BLaER1 (cell line): ENCODE data around the gene MTG1.

Source experiments
- H3K27ac ChIP-seq: shearing (Covaris generic); formaldehyde crosslinking; 2 replicates; pipeline ENCODE4 v1.8.1; 2022
- H3K27me3 ChIP-seq: shearing (Covaris generic); formaldehyde crosslinking; 2 replicates; pipeline ENCODE4 v1.8.1; 2022
- H3K36me3 ChIP-seq: shearing (Covaris generic); formaldehyde crosslinking; 2 replicates; pipeline ENCODE4 v1.8.1; 2022
- H3K4me1 ChIP-seq: shearing (Covaris generic); formaldehyde crosslinking; 2 replicates; pipeline ENCODE4 v1.8.1; 2022
- H3K4me2 ChIP-seq: shearing (Covaris generic); formaldehyde crosslinking; 2 replicates; pipeline ENCODE4 v1.8.1; 2022
- H3K4me3 ChIP-seq: shearing (Covaris generic); formaldehyde crosslinking; 2 replicates; pipeline ENCODE4 v1.8.1; 2022
- H3K9ac ChIP-seq: shearing (Covaris generic); formaldehyde crosslinking; 2 replicates; pipeline ENCODE4 v1.8.1; 2022
- H3K9me3 ChIP-seq: shearing (Covaris generic); formaldehyde crosslinking; 2 replicates; pipeline ENCODE4 v1.8.1; 2022
- H4K20me1 ChIP-seq: shearing (Covaris generic); formaldehyde crosslinking; 2 replicates; pipeline ENCODE4 v1.8.1; 2022
- Cebpa-rat ChIP-seq: shearing (Covaris generic); IDR thresholded peaks from 2 replicates; pipeline ENCODE4 v1.8.1; 2022

The MTG1 gene

GRCh38 chr10:133457100-133457841, 63.3 kb downstream of the MTG1 start:
- Histone ChIP-seq H3K36me3 (no peaks in the 10 kb centered on the region), H3K27me3 (no peaks in the 10 kb centered on the region), H3K9me3 (no peaks in the 10 kb centered on the region), H3K4me3 (no peak overlapping the region), H4K20me1 (no peaks in the 10 kb centered on the region), H3K4me2 (no peak overlapping the region), H3K4me1 (0 out of 2 replicates have a peak, but pooled peaks cover 5% of the 10 kb centered on the region), H3K27ac (no peak overlapping the region), H3K9ac (no peak overlapping the region)
- TF ChIP-seq Cebpa-rat = no peak

GRCh38 chr10:133458021-133458709, 64.2 kb downstream of the MTG1 start:
- Histone ChIP-seq H3K9ac (no peak overlapping the region), H3K4me3 (no peak overlapping the region), H3K9me3 (no peaks in the 10 kb centered on the region), H3K36me3 (no peaks in the 10 kb centered on the region), H4K20me1 (no peaks in the 10 kb centered on the region), H3K4me1 (0 out of 2 replicates have a peak, but pooled peaks cover 5% of the 10 kb centered on the region), H3K27me3 (no peaks in the 10 kb centered on the region), H3K27ac (no peak overlapping the region), H3K4me2 (no peak overlapping the region)
- TF ChIP-seq Cebpa-rat = no peak

- no peak for TF ChIP-seq Cebpa-rat
- no peaks in the 10 kb centered on the region for H3K36me3 ChIP-seq
- no peaks in the 10 kb centered on the region for H4K20me1 ChIP-seq
- H3K27me3 ChIP-seq = no peaks in the 10 kb centered on the region
- no peak overlapping the region for H3K4me3 ChIP-seq
- 0 out of 2 replicates have a peak, but pooled peaks cover 5% of the 10 kb centered on the region for H3K4me1 ChIP-seq
- H3K27ac ChIP-seq = no peak overlapping the region
- no peak overlapping the region for H3K9ac ChIP-seq
- H3K4me2 ChIP-seq = no peak overlapping the region
- no peaks in the 10 kb centered on the region for H3K9me3 ChIP-seq
These were observed 64.9 kb downstream of the MTG1 start for GRCh38 chr10:133458710-133459453.

- Histone ChIP-seq H3K4me2 (no peak overlapping the region), H3K36me3 (no peaks in the 10 kb centered on the region), H3K27me3 (no peaks in the 10 kb centered on the region), H4K20me1 (no peaks in the 10 kb centered on the region), H3K9me3 (no peaks in the 10 kb centered on the region), H3K27ac (no peak overlapping the region), H3K4me1 (0 out of 2 replicates have a peak, but pooled peaks cover 5% of the 10 kb centered on the region), H3K9ac (no peak overlapping the region), H3K4me3 (no peak overlapping the region)
- no peak for TF ChIP-seq Cebpa-rat
These were observed 65.7 kb downstream of the MTG1 start for GRCh38 chr10:133459454-133460207.

GRCh38 chr10:133460208-133460769, 66.3 kb downstream of the MTG1 start:
- H3K4me3 ChIP-seq = no peak overlapping the region
- no peak overlapping the region for H3K27ac ChIP-seq
- H4K20me1 ChIP-seq = no peaks in the 10 kb centered on the region
- H3K4me2 ChIP-seq = no peak overlapping the region
- H3K27me3 ChIP-seq = no peaks in the 10 kb centered on the region
- H3K9me3 ChIP-seq = no peaks in the 10 kb centered on the region
- no peak for TF ChIP-seq Cebpa-rat
- no peak overlapping the region for H3K9ac ChIP-seq
- H3K4me1 ChIP-seq = 0 out of 2 replicates have a peak, but pooled peaks cover 2% of the 10 kb centered on the region
- H3K36me3 ChIP-seq = no peaks in the 10 kb centered on the region

GRCh38 chr10:133461027-133461426, 67.1 kb downstream of the MTG1 start:
- Histone ChIP-seq H3K4me2 (no peak overlapping the region), H3K4me3 (no peak overlapping the region), H3K27me3 (no peaks in the 10 kb centered on the region), H3K4me1 (no peaks in the 10 kb centered on the region), H3K9me3 (no peaks in the 10 kb centered on the region), H3K36me3 (no peaks in the 10 kb centered on the region), H3K9ac (no peak overlapping the region), H4K20me1 (no peaks in the 10 kb centered on the region), H3K27ac (no peak overlapping the region)
- TF ChIP-seq Cebpa-rat = no peak

GRCh38 chr10:133461841-133462240, 67.9 kb downstream of the MTG1 start:
- Histone ChIP-seq H3K4me3 (no peak overlapping the region), H3K4me2 (no peak overlapping the region), H3K27ac (no peak overlapping the region), H3K9ac (no peak overlapping the region), H3K9me3 (no peaks in the 10 kb centered on the region), H3K36me3 (no peaks in the 10 kb centered on the region), H3K4me1 (no peaks in the 10 kb centered on the region), H4K20me1 (no peaks in the 10 kb centered on the region), H3K27me3 (no peaks in the 10 kb centered on the region)
- TF ChIP-seq Cebpa-rat = no peak

GRCh38 chr10:133462512-133463305, 68.8 kb downstream of the MTG1 start:
- TF ChIP-seq Cebpa-rat = no peak
- Histone ChIP-seq H3K4me3 (no peak overlapping the region), H3K4me1 (no peaks in the 10 kb centered on the region), H4K20me1 (no peaks in the 10 kb centered on the region), H3K9me3 (no peaks in the 10 kb centered on the region), H3K9ac (no peak overlapping the region), H3K27me3 (no peaks in the 10 kb centered on the region), H3K4me2 (no peak overlapping the region), H3K27ac (no peak overlapping the region), H3K36me3 (no peaks in the 10 kb centered on the region)
